Epithelial cell of esophagus (primary cell): ENCODE measurements around the gene PTGDR2.

ENCODE experiments used
- DNase-seq: peaks from one replicate; pipeline ENCODE4 v3.0.0; 2010; ENCODE audit warnings: low read depth
- H3K4me3 ChIP-seq: 2 replicates; pipeline ENCODE4 v1.5.1; 2011; ENCODE audit warnings: mild to moderate bottlenecking, low read length, control low read depth
- TF ChIP-seq, protein P1 (sequence below): IDR thresholded peaks from 2 replicates; pipeline ENCODE4 v1.5.1; 2011; ENCODE audit warnings: low read depth, mild to moderate bottlenecking, low read length, control low read depth, inconsistent platforms; ENCODE audit not compliant: insufficient read depth; ENCODE audit errors: missing control alignments

Gene PTGDR2

DNA sequence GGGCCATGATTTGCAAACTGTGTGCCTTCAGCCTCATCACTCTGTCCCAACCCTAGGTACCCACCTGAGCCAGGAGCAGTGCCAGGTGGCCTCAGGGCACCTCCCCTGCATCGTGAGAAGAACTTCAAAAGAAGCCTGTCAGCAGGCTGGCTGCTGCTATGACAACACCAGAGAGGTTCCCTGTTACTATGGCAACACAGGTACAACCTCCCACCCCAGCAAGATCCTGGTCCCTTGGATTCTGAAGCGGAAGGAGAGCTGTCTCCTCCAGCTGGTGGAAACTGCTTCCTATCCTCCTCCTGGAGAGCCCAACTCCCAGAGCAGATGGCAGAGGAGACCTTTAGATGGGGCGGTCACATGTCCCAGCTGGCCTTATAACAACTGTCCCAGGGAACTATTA lies 14.5 kb upstream of the PTGDR2 start:
- no peak overlapping the region for H3K4me3 ChIP-seq
- TF ChIP-seq, protein P1, sequence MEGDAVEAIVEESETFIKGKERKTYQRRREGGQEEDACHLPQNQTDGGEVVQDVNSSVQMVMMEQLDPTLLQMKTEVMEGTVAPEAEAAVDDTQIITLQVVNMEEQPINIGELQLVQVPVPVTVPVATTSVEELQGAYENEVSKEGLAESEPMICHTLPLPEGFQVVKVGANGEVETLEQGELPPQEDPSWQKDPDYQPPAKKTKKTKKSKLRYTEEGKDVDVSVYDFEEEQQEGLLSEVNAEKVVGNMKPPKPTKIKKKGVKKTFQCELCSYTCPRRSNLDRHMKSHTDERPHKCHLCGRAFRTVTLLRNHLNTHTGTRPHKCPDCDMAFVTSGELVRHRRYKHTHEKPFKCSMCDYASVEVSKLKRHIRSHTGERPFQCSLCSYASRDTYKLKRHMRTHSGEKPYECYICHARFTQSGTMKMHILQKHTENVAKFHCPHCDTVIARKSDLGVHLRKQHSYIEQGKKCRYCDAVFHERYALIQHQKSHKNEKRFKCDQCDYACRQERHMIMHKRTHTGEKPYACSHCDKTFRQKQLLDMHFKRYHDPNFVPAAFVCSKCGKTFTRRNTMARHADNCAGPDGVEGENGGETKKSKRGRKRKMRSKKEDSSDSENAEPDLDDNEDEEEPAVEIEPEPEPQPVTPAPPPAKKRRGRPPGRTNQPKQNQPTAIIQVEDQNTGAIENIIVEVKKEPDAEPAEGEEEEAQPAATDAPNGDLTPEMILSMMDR, result no peak
- no peak for DNase-seq

DNA sequence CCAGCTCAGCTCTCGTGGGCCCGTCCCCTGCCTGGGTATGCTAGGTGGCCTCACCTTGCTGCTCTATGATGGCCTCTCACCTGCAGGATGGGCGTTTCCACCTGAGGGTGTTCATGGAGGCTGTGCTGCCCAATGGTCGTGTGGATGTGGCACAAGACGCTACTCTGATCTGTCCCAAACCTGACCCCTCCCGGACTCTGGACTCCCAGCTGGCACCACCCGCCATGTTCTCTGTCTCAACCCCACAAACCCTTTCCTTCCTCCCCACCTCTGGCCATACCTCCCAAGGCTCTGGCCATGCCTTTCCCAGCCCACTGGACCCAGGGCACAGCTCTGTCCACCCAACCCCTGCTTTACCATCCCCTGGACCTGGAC lies 13.7 kb upstream of the PTGDR2 start:
- no peak for DNase-seq
- TF ChIP-seq, protein P1, result no peak
- no peak overlapping the region for H3K4me3 ChIP-seq

DNA sequence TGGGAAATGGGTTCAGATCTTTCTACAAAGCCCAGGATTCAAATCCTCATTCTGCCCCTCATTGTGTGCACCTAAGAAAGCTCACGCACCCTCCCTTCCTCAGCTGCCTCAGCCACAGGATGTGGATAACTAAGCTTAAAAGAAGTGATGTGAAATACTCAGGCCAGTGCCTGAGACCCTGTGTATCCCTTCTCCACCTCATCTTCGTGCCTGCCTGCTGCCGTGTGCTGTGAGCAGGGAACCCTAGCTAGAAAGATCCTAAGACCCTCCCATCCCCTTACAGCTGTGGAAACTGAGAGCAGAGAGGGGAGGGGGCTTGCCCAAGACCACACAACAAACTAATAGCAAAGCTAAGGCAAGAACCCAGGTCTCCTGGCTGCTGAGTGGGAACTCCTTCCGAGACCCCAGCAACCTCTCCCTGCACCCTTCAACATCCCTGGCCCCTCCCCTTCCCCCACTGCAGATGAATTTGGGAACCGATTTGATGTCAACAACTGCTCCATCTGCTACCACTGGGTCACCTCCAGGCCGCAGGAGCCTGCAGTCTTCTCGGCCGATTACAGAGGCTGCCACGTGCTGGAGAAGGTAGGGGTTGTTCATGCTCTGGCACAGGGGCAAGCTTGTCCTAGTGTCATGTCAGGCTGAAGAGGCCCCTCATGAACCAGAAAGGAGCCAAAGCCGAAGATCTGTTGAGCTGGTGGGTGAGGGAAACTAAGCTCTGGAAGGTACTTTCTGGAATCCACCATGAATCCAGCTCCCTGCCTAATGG lies 13.1 kb upstream of the PTGDR2 start:
- no peak overlapping the region for H3K4me3 ChIP-seq
- DNase-seq, result no peak
- TF ChIP-seq, protein P1, result no peak

DNA sequence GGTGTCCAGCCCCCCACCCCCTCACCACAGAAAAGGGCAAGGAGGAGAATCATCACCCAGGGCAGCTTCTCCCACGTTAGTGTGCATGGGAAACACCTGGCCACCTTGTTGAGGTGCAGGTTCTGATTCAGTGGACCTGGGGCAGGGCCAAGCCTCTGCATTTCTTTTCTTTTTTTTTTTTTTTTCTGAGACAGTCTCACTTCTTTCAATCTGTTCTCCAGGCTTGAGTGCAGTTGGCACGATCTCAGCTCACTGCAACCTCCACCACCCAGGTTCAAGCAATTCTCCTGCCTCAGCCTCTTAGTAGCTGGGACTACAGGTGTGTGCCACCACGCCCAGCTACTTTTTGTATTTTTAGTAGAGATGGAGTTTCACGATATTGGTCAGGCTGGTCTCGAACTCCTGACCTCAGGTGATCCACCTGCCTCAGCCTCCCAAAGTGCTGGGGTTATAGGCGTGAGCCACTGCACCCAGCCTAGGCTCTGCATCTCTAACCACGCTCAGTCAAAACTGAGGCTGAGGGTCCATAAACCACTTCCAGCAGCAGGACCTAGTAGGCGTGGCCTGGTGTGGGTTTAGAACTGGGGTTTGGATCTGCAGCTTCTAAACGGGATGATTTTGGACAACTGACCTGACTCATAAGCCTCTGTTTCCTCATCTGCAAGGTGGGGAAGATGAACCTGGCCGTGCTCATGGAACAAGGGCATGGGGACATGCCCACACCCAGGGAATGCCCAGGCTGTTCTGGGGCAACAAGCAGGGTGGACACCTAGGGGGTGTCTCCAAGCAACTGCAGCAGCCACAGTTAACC lies 12.3 kb upstream of the PTGDR2 start:
- no peak for DNase-seq
- no peak overlapping the region for H3K4me3 ChIP-seq
- TF ChIP-seq, protein P1, result no peak

DNA sequence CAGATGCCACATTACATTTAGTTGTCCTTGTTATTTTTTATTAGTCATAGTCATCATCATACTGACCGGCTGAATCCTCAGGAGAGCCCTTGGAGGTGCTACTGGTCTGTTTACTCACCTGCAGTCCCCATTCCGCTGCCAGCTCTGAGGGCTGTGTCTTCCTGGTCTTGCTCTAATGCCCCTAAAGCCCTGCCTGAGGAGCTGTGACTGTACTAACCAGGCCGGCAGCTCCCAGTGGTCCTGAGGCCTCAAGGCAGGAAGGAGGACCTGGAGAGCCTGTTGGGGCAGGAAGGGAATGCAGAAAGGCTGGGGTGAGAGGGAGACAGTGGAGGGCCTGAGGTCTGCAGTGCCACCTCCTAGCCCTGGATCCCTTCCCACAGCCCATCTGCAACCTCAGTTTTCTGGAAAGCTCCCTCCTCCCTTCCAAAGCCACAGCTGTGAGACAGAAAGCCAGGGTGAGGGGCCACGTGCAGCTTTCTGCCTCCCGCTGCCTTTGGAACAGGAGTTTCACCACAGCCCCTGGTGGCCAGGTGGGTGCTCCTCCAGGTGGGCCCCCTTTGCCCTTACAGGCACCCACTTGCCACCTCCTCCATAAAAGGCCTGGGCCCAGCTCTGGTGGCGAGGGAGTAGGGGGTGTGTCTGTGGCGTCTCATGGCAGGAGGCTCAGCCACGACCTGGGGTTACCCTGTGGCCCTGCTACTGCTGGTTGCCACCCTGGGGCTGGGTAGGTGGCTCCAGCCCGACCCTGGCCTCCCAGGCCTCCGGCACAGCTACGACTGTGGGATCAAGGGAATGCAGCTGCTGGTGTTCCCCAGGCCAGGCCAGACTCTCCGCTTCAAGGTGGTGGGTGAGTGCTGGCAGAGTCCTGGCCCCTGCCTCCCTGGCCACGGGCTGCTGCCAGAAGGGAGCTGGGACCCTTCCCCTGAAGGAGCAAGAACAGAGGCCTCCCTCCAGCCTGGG lies 11.4 kb upstream of the PTGDR2 start, which contains the start of gene ZP1:
ZP1 (plus strand) TSS at position 632 of the 960 bp plus-strand sequence; CDS start at position 652, 20 bp downstream.
- H3K4me3 ChIP-seq, result no peak within 1 kb of the TSS
- TF ChIP-seq, protein P1, result no peak
- DNase-seq, result peak; percentile 29

DNA sequence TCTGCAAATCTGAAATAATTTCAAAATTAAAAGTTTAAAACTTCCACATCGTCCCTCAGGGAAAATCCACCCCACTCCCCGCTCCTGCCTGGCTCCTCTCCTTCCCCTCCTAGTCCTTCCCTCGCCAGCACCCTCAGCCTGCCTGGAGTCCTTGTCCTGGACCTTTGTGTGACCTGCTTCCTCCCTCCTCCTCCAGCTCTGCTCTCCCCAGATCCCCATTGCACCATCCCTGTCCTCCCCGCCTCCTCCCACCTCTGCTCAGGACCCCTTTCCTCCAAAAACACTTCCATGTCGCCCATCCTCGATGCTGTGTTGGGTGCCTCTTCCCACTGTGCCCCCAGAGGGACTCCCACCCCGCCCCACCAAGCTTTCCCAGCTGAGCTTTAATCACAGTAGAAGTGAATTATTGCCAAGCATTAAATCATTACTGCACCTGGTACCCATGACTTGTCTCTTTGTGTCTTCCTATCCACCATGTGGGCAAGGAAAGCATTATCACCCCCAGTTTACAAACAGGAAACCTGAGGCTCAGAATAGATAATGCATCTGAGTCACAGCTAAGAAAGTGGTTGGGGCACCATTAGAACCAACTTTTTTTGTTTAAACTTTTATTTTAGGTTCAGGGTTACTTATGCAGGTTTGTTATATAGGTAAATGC lies 9.2 kb upstream of the PTGDR2 start:
- DNase-seq, result no peak
- no peak overlapping the region for H3K4me3 ChIP-seq
- TF ChIP-seq, protein P1, result no peak
